Fibroblast of skin of right biceps (primary cell): ENCODE results near the gene SNAP47.

Experiments used
- DNase-seq: peaks from one replicate; pipeline ENCODE4 v3.0.0-alpha.2; 2013

SNAP47 gene

GRCh38 chr1:227769936-227770494 is 34.8 kb downstream of the SNAP47 start:
- DNase-seq, result no peak

GRCh38 chr1:227770812-227771211 is 35.6 kb downstream of the SNAP47 start:
- no peak for DNase-seq

GRCh38 chr1:227771326-227771725 is 36.1 kb downstream of the SNAP47 start:
- no peak for DNase-seq

GRCh38 chr1:227771771-227772170 is 36.5 kb downstream of the SNAP47 start:
- DNase-seq, result no peak

- DNase-seq, result no peak
Observed at GRCh38 chr1:227773558-227773957, 38.3 kb downstream of the SNAP47 start.

- no peak for DNase-seq
Observed at GRCh38 chr1:227774051-227774731, 39.0 kb downstream of the SNAP47 start.

- DNase-seq, result peak; percentile 98
Observed at GRCh38 chr1:227774821-227775661, 39.8 kb downstream of the SNAP47 start.

- no peak for DNase-seq
Observed at GRCh38 chr1:227775841-227776240, 40.6 kb downstream of the SNAP47 start.

GRCh38 chr1:227776331-227776771 is 41.1 kb downstream of the SNAP47 start:
- DNase-seq, result peak; percentile 96

- no peak for DNase-seq
Observed at GRCh38 chr1:227777156-227777555, 41.9 kb downstream of the SNAP47 start.

- no peak for DNase-seq
Observed at GRCh38 chr1:227777646-227778045, 42.4 kb downstream of the SNAP47 start.

- DNase-seq, result peak; percentile 78
Observed at GRCh38 chr1:227778401-227778947, 43.2 kb downstream of the SNAP47 start.

GRCh38 chr1:227779021-227779441 is 43.8 kb downstream of the SNAP47 start:
- no peak for DNase-seq

GRCh38 chr1:227779685-227780084 is 44.5 kb downstream of the SNAP47 start:
- no peak for DNase-seq

- no peak for DNase-seq
Observed at GRCh38 chr1:227780101-227781044, 45.1 kb downstream of the SNAP47 start.

- no peak for DNase-seq
Observed at GRCh38 chr1:227781314-227781930, 46.2 kb downstream of the SNAP47 start.

GRCh38 chr1:227782226-227782625 is 47.0 kb downstream of the SNAP47 start:
- DNase-seq, result no peak

GRCh38 chr1:227785094-227785804 is 50.0 kb downstream of the SNAP47 start:
- DNase-seq, result no peak

GRCh38 chr1:227785805-227786671 is 50.8 kb downstream of the SNAP47 start:
- no peak for DNase-seq
